GM23248 (cell line): ENCODE results near the gene C15orf40. TPM values are rescaled to one million over a fixed set of nuclear protein-coding genes. Genes with fewer than 3 reads are reported as not detected.

Source experiments
- DNase-seq: peaks from one replicate; pipeline ENCODE4 v3.0.0-alpha.2; 2015
- H2AFZ ChIP-seq: fragments of 200-600 bp; sonication (generic); 2 replicates; pipeline ENCODE4 v1.6.1; 2016; ENCODE audit warnings: antibody characterized with exemption
- H3F3A ChIP-seq: fragments of 200-600 bp; sonication (generic); 2 replicates; pipeline ENCODE4 v1.6.1; 2016; ENCODE audit warnings: mild to moderate bottlenecking, antibody characterized with exemption, mixed run types; ENCODE audit not compliant: insufficient read depth
- H3K27ac ChIP-seq: fragments of 200-600 bp; sonication (generic); 2 replicates; pipeline ENCODE4 v1.5.1; 2016; ENCODE audit warnings: mild to moderate bottlenecking
- H3K27me3 ChIP-seq: fragments of 200-600 bp; sonication (generic); replicated peaks from 2 replicates; pipeline ENCODE4 v1.6.1; 2016; ENCODE audit warnings: mild to moderate bottlenecking; ENCODE audit not compliant: insufficient read depth
- H3K36me3 ChIP-seq: fragments of 200-600 bp; sonication (generic); 2 replicates; pipeline ENCODE4 v1.6.1; 2016; ENCODE audit warnings: low read depth, mild to moderate bottlenecking
- H3K4me1 ChIP-seq: fragments of 200-600 bp; sonication (generic); 2 replicates; pipeline ENCODE4 v1.6.1; 2016; ENCODE audit warnings: mild to moderate bottlenecking; ENCODE audit not compliant: insufficient read depth
- H3K4me2 ChIP-seq: fragments of 200-600 bp; sonication (generic); one replicate; pipeline ENCODE4 v1.6.1; 2016; ENCODE audit warnings: mild to moderate bottlenecking; ENCODE audit not compliant: unreplicated experiment
- H3K4me3 ChIP-seq: fragments of 200-600 bp; sonication (generic); 2 replicates; pipeline ENCODE4 v1.5.1; 2016; ENCODE audit warnings: mild to moderate bottlenecking
- H3K79me2 ChIP-seq: fragments of 200-600 bp; sonication (generic); 2 replicates; pipeline ENCODE4 v1.6.1; 2016; ENCODE audit warnings: mild to moderate bottlenecking; ENCODE audit not compliant: insufficient read depth
- H3K9ac ChIP-seq: fragments of 200-600 bp; sonication (generic); 2 replicates; pipeline ENCODE4 v1.6.1; 2016; ENCODE audit warnings: mild to moderate bottlenecking
- H3K9me2 ChIP-seq: fragments of 200-600 bp; sonication (generic); 2 replicates; pipeline ENCODE4 v1.6.1; 2016; ENCODE audit warnings: mixed run types, mild to moderate bottlenecking, moderate library complexity; ENCODE audit not compliant: insufficient read depth
- H3K9me3 ChIP-seq: fragments of 200-600 bp; sonication (generic); one replicate; pipeline ENCODE4 v1.6.1; 2017; ENCODE audit warnings: low read depth
- H4K20me1 ChIP-seq: fragments of 200-600 bp; sonication (generic); 2 replicates; pipeline ENCODE4 v1.6.0; 2016; ENCODE audit not compliant: insufficient read depth
- EZH2 ChIP-seq: fragments of 200-600 bp; sonication (generic); IDR thresholded peaks from 2 replicates; pipeline ENCODE4 v1.6.1; 2018; ENCODE audit warnings: antibody characterized with exemption, mild to moderate bottlenecking; ENCODE audit not compliant: insufficient read depth, poor library complexity, severe bottlenecking
- EZH2phosphoT487 ChIP-seq: fragments of 200-600 bp; sonication (generic); IDR thresholded peaks from 2 replicates; pipeline ENCODE4 v1.6.1; 2018; ENCODE audit warnings: antibody characterized with exemption, moderate library complexity, mild to moderate bottlenecking, low read depth; ENCODE audit not compliant: insufficient read depth
- WGBS, 2 experiments: methylation state at CpG; one replicate each; pipeline ENCODE4 v1.1.6; 2015 to 2017; ENCODE audit warnings: low lambda C conversion rate in 2 of 2, low coverage in 1 of 2; ENCODE audit errors: missing lambda C conversion rate in 2 of 2; 5-methylcytosine and 5-hydroxymethylcytosine counted together
- in situ Hi-C: fragments of 300-500 bp; cut with MboI; formaldehyde crosslinking; loops from 2 replicates; pipeline ENCODE4 v1.15.0; 2020
- polyA plus RNA-seq: library from polyadenylated mRNA; unstranded; fragments of >200 nt; fragmentation: Nextera tagmentation; extraction: Ambion mirVana; gene quantifications from 2 replicates; pipeline ENCODE4 v1.2.1, GENCODE V29; 2016
- total RNA-seq: library from RNA; depleted of rRNA; stranded (reverse); fragments of >200 nt; shearing (Covaris generic); gene quantifications from 2 replicates; pipeline ENCODE4 v1.2.3, GENCODE V29; 2014

The C15orf40 gene
- total and polyA plus RNA-seq, 2 experiments from 2014 or later = 15.8 to 32.4 TPM

- Histone ChIP-seq H3K27ac (no peak overlapping the region), H3K4me1 (0 out of 2 replicates have a peak, but pooled peaks cover 3% of the 10 kb centered on the region), H3K79me2 (no peaks in the 10 kb centered on the region), H3K27me3 (no peaks in the 10 kb centered on the region), H3K4me2 (peak overlapping the region; percentile 85), H3K9ac (peak overlapping the region; percentile 65), H3F3A (peaks cover 19% of the 10 kb centered on the region; the same call in 1 of the 2 replicates), H3K9me3 (no peaks in the 10 kb centered on the region), H3K36me3 (peaks cover 8% of the 10 kb centered on the region), H3K4me3 (peak overlapping the region; percentile 70), H2AFZ (peak overlapping the region; percentile 66), H3K9me2 (no peaks in the 10 kb centered on the region), H4K20me1 (no peaks in the 10 kb centered on the region)
- 1 to 2% methylated on average over 6 of the region's 6 CpGs for WGBS, 2 experiments
- in situ Hi-C loops = loop anchor here (5.0 to 25.0 kb wide), 2 partner anchors 143 to 463 kb away; partner anchors contain the start of gene RPS17
- TF ChIP-seq EZH2 = no peak
- DNase-seq = peak; percentile 82
These were observed 11.4 kb downstream of the C15orf40 start for GRCh38 chr15:82999905-83000671.

- Histone ChIP-seq H4K20me1 (no peaks in the 10 kb centered on the region), H3K9me3 (no peaks in the 10 kb centered on the region), H2AFZ (no peak overlapping the region), H3K4me1 (0 out of 2 replicates have a peak, but pooled peaks cover 3% of the 10 kb centered on the region), H3K9me2 (no peaks in the 10 kb centered on the region), H3F3A (peaks cover 15% of the 10 kb centered on the region; the same call in 1 of the 2 replicates), H3K4me3 (no peak overlapping the region), H3K9ac (peak overlapping the region; percentile 65; the same call in 1 of the 2 replicates), H3K36me3 (peaks cover under 1% of the 10 kb centered on the region; the same call in 1 of the 2 replicates), H3K27ac (no peak overlapping the region), H3K4me2 (no peak overlapping the region), H3K27me3 (no peaks in the 10 kb centered on the region), H3K79me2 (no peaks in the 10 kb centered on the region)
- DNase-seq = peak; percentile 43
- in situ Hi-C loops = no loop called here
- TF ChIP-seq EZH2 (no peak), EZH2phosphoT487 (no peak)
- WGBS, 2 experiments = 68 to 69% methylated on average over 6 of the region's 6 CpGs
These were observed 12.0 kb downstream of the C15orf40 start for GRCh38 chr15:82999426-82999825.

GRCh38 chr15:82995938-82996337 is 15.5 kb downstream of the C15orf40 start:
- Histone ChIP-seq H3K27ac (no peak overlapping the region), H3F3A (0 out of 2 replicates have a peak, but pooled peaks cover 3% of the 10 kb centered on the region), H3K79me2 (no peaks in the 10 kb centered on the region), H4K20me1 (no peaks in the 10 kb centered on the region), H3K9me2 (no peaks in the 10 kb centered on the region), H3K9me3 (no peaks in the 10 kb centered on the region), H3K27me3 (no peaks in the 10 kb centered on the region), H3K4me1 (0 out of 2 replicates have a peak, but pooled peaks cover 3% of the 10 kb centered on the region), H3K4me3 (no peak overlapping the region), H3K4me2 (no peak overlapping the region), H3K36me3 (0 out of 2 replicates have a peak, but pooled peaks cover under 1% of the 10 kb centered on the region), H3K9ac (no peak overlapping the region), H2AFZ (no peak overlapping the region)
- DNase-seq = peak; percentile 49
- 49 to 59% methylated on average over 3 of the region's 3 CpGs for WGBS, 2 experiments
- TF ChIP-seq EZH2 = no peak
- no peak for TF ChIP-seq EZH2phosphoT487
- in situ Hi-C loops = no loop called here

DNA sequence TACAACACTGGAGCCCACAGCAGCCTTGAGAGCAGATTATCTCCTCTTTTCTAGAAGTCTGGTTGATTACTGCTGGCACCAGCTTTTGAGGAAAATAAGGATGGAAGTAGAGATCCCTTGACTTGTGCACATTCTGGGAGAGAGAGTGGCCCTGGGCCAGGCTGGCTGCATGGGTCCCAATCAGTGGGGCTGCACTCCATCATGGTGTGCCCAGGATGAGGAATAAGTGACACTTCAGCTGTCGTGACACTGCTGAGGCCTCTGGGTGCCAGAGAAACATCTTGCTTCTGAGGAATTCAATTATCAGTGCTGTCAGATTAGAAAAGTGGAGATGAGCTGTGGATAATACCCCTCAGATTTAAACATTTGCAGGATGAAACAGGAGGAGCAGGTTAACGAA is 16.4 kb downstream of the C15orf40 start:
- Histone ChIP-seq H3F3A (no peaks in the 10 kb centered on the region), H3K36me3 (0 out of 2 replicates have a peak, but pooled peaks cover 6% of the 10 kb centered on the region), H4K20me1 (no peaks in the 10 kb centered on the region), H3K4me2 (no peak overlapping the region), H3K27me3 (no peaks in the 10 kb centered on the region), H3K4me3 (no peak overlapping the region), H3K79me2 (no peaks in the 10 kb centered on the region), H3K9ac (no peak overlapping the region), H3K9me2 (no peaks in the 10 kb centered on the region), H3K27ac (no peak overlapping the region), H3K4me1 (0 out of 2 replicates have a peak, but pooled peaks cover 3% of the 10 kb centered on the region), H3K9me3 (no peaks in the 10 kb centered on the region), H2AFZ (no peak overlapping the region)
- in situ Hi-C loops = no loop called here
- no peak for TF ChIP-seq EZH2
- TF ChIP-seq EZH2phosphoT487 = no peak
- no peak for DNase-seq
- 76 to 81% methylated on average over 2 of the region's 2 CpGs for WGBS, 2 experiments
